ENCODE data around the gene PAQR5.

The PAQR5 gene

GRCh38 chr15:69344238-69344637, 45.5 kb downstream of the PAQR5 start:
- H3K4me1 ChIP-seq (ENCODE audit: control insufficient read depth, insufficient read depth, low read length): peaks cover 8% of the 10 kb centered on the region
- no peaks in the 10 kb centered on the region for H3K27me3 ChIP-seq (ENCODE audit: control insufficient read depth, insufficient read depth, low read length, poor library complexity, severe bottlenecking)
- no peaks in the 10 kb centered on the region for H3K9me3 ChIP-seq (ENCODE audit: control insufficient read depth, low read length)
- WGBS, 2 experiments: 82 to 100% methylated on average over 1 of the region's 2 CpGs
- H3K36me3 ChIP-seq (ENCODE audit: control insufficient read depth, insufficient read depth, low read length): no peaks in the 10 kb centered on the region
- no peak overlapping the region for H3K4me3 ChIP-seq (ENCODE audit: insufficient read depth, low read depth, low read length)
- H3K27ac ChIP-seq (ENCODE audit: insufficient read depth, low read depth, low read length, poor library complexity, severe bottlenecking): no peak overlapping the region

GRCh38 chr15:69346112-69346511, 47.4 kb downstream of the PAQR5 start:
- Histone ChIP-seq H3K27ac (ENCODE audit: insufficient read depth, low read depth, low read length, poor library complexity, severe bottlenecking) (no peak overlapping the region), H3K4me3 (ENCODE audit: insufficient read depth, low read depth, low read length) (no peak overlapping the region), H3K27me3 (ENCODE audit: control insufficient read depth, insufficient read depth, low read length, poor library complexity, severe bottlenecking) (no peaks in the 10 kb centered on the region), H3K4me1 (ENCODE audit: control insufficient read depth, insufficient read depth, low read length) (peaks cover 8% of the 10 kb centered on the region), H3K36me3 (ENCODE audit: control insufficient read depth, insufficient read depth, low read length) (no peaks in the 10 kb centered on the region), H3K9me3 (ENCODE audit: control insufficient read depth, low read length) (no peaks in the 10 kb centered on the region)
- WGBS, 2 experiments: 81 to 94% methylated on average over 3 to 5 of the region's 5 CpGs

- Histone ChIP-seq H3K9me3 (ENCODE audit: control insufficient read depth, low read length) (no peaks in the 10 kb centered on the region), H3K27ac (ENCODE audit: insufficient read depth, low read depth, low read length, poor library complexity, severe bottlenecking) (no peak overlapping the region), H3K36me3 (ENCODE audit: control insufficient read depth, insufficient read depth, low read length) (no peaks in the 10 kb centered on the region), H3K27me3 (ENCODE audit: control insufficient read depth, insufficient read depth, low read length, poor library complexity, severe bottlenecking) (no peaks in the 10 kb centered on the region), H3K4me3 (ENCODE audit: insufficient read depth, low read depth, low read length) (no peak overlapping the region), H3K4me1 (ENCODE audit: control insufficient read depth, insufficient read depth, low read length) (no peaks in the 10 kb centered on the region)
- WGBS, 2 experiments: 97% methylated on average over 4 of the region's 4 CpGs
Measured at GRCh38 chr15:69351333-69351732, 52.6 kb downstream of the PAQR5 start.

GRCh38 chr15:69351884-69352283, 53.2 kb downstream of the PAQR5 start:
- Histone ChIP-seq H3K27ac (ENCODE audit: insufficient read depth, low read depth, low read length, poor library complexity, severe bottlenecking) (no peak overlapping the region), H3K4me1 (ENCODE audit: control insufficient read depth, insufficient read depth, low read length) (no peaks in the 10 kb centered on the region), H3K27me3 (ENCODE audit: control insufficient read depth, insufficient read depth, low read length, poor library complexity, severe bottlenecking) (no peaks in the 10 kb centered on the region), H3K9me3 (ENCODE audit: control insufficient read depth, low read length) (no peaks in the 10 kb centered on the region), H3K4me3 (ENCODE audit: insufficient read depth, low read depth, low read length) (no peak overlapping the region), H3K36me3 (ENCODE audit: control insufficient read depth, insufficient read depth, low read length) (no peaks in the 10 kb centered on the region)
- WGBS, 2 experiments: 91 to 95% methylated on average over 2 of the region's 2 CpGs

GRCh38 chr15:69357773-69358771, 59.4 kb downstream of the PAQR5 start:
- Histone ChIP-seq H3K36me3 (ENCODE audit: control insufficient read depth, insufficient read depth, low read length) (no peaks in the 10 kb centered on the region), H3K4me3 (ENCODE audit: insufficient read depth, low read depth, low read length) (no peak overlapping the region), H3K27ac (ENCODE audit: insufficient read depth, low read depth, low read length, poor library complexity, severe bottlenecking) (no peak overlapping the region), H3K9me3 (ENCODE audit: control insufficient read depth, low read length) (no peaks in the 10 kb centered on the region), H3K27me3 (ENCODE audit: control insufficient read depth, insufficient read depth, low read length, poor library complexity, severe bottlenecking) (no peaks in the 10 kb centered on the region), H3K4me1 (ENCODE audit: control insufficient read depth, insufficient read depth, low read length) (peaks cover 7% of the 10 kb centered on the region)
- 67 to 72% methylated on average over 9 of the region's 9 CpGs for WGBS, 2 experiments

GRCh38 chr15:69358850-69359249, 60.1 kb downstream of the PAQR5 start:
- H3K4me3 ChIP-seq (ENCODE audit: insufficient read depth, low read depth, low read length): no peak overlapping the region
- no peaks in the 10 kb centered on the region for H3K36me3 ChIP-seq (ENCODE audit: control insufficient read depth, insufficient read depth, low read length)
- WGBS, 2 experiments: 92 to 95% methylated on average over 4 of the region's 4 CpGs
- peaks cover 7% of the 10 kb centered on the region for H3K4me1 ChIP-seq (ENCODE audit: control insufficient read depth, insufficient read depth, low read length)
- no peak overlapping the region for H3K27ac ChIP-seq (ENCODE audit: insufficient read depth, low read depth, low read length, poor library complexity, severe bottlenecking)
- H3K27me3 ChIP-seq (ENCODE audit: control insufficient read depth, insufficient read depth, low read length, poor library complexity, severe bottlenecking): no peaks in the 10 kb centered on the region
- H3K9me3 ChIP-seq (ENCODE audit: control insufficient read depth, low read length): no peaks in the 10 kb centered on the region

- peaks cover 7% of the 10 kb centered on the region for H3K4me1 ChIP-seq (ENCODE audit: control insufficient read depth, insufficient read depth, low read length)
- H3K36me3 ChIP-seq (ENCODE audit: control insufficient read depth, insufficient read depth, low read length): no peaks in the 10 kb centered on the region
- WGBS, 2 experiments: 84 to 92% methylated on average over 3 of the region's 3 CpGs
- H3K4me3 ChIP-seq (ENCODE audit: insufficient read depth, low read depth, low read length): no peak overlapping the region
- no peaks in the 10 kb centered on the region for H3K9me3 ChIP-seq (ENCODE audit: control insufficient read depth, low read length)
- no peak overlapping the region for H3K27ac ChIP-seq (ENCODE audit: insufficient read depth, low read depth, low read length, poor library complexity, severe bottlenecking)
- no peaks in the 10 kb centered on the region for H3K27me3 ChIP-seq (ENCODE audit: control insufficient read depth, insufficient read depth, low read length, poor library complexity, severe bottlenecking)
Measured at GRCh38 chr15:69359722-69360121, 61.0 kb downstream of the PAQR5 start.

- H3K27ac ChIP-seq (ENCODE audit: insufficient read depth, low read depth, low read length, poor library complexity, severe bottlenecking): no peak overlapping the region
- H3K36me3 ChIP-seq (ENCODE audit: control insufficient read depth, insufficient read depth, low read length): no peaks in the 10 kb centered on the region
- WGBS, 2 experiments: 0% methylated on average over 1 of the region's 1 CpG
- H3K4me1 ChIP-seq (ENCODE audit: control insufficient read depth, insufficient read depth, low read length): peaks cover 7% of the 10 kb centered on the region
- no peaks in the 10 kb centered on the region for H3K27me3 ChIP-seq (ENCODE audit: control insufficient read depth, insufficient read depth, low read length, poor library complexity, severe bottlenecking)
- H3K4me3 ChIP-seq (ENCODE audit: insufficient read depth, low read depth, low read length): no peak overlapping the region
- no peaks in the 10 kb centered on the region for H3K9me3 ChIP-seq (ENCODE audit: control insufficient read depth, low read length)
Measured at GRCh38 chr15:69360642-69361041, 61.9 kb downstream of the PAQR5 start.

GRCh38 chr15:69367236-69367635, 68.5 kb downstream of the PAQR5 start:
- Histone ChIP-seq H3K4me3 (ENCODE audit: insufficient read depth, low read depth, low read length) (no peak overlapping the region), H3K9me3 (ENCODE audit: control insufficient read depth, low read length) (no peaks in the 10 kb centered on the region), H3K27ac (ENCODE audit: insufficient read depth, low read depth, low read length, poor library complexity, severe bottlenecking) (no peak overlapping the region), H3K27me3 (ENCODE audit: control insufficient read depth, insufficient read depth, low read length, poor library complexity, severe bottlenecking) (no peaks in the 10 kb centered on the region), H3K36me3 (ENCODE audit: control insufficient read depth, insufficient read depth, low read length) (no peaks in the 10 kb centered on the region), H3K4me1 (ENCODE audit: control insufficient read depth, insufficient read depth, low read length) (no peaks in the 10 kb centered on the region)
- 91 to 92% methylated on average over 3 of the region's 3 CpGs for WGBS, 2 experiments

- Histone ChIP-seq H3K27me3 (ENCODE audit: control insufficient read depth, insufficient read depth, low read length, poor library complexity, severe bottlenecking) (no peaks in the 10 kb centered on the region), H3K4me3 (ENCODE audit: insufficient read depth, low read depth, low read length) (no peak overlapping the region), H3K4me1 (ENCODE audit: control insufficient read depth, insufficient read depth, low read length) (no peaks in the 10 kb centered on the region), H3K27ac (ENCODE audit: insufficient read depth, low read depth, low read length, poor library complexity, severe bottlenecking) (no peak overlapping the region), H3K9me3 (ENCODE audit: control insufficient read depth, low read length) (no peaks in the 10 kb centered on the region), H3K36me3 (ENCODE audit: control insufficient read depth, insufficient read depth, low read length) (no peaks in the 10 kb centered on the region)
- WGBS, 2 experiments: 94 to 98% methylated on average over 2 of the region's 2 CpGs
Measured at GRCh38 chr15:69369631-69370030, 70.9 kb downstream of the PAQR5 start.
